ENCODE results near the gene SGTB.

DNA sequence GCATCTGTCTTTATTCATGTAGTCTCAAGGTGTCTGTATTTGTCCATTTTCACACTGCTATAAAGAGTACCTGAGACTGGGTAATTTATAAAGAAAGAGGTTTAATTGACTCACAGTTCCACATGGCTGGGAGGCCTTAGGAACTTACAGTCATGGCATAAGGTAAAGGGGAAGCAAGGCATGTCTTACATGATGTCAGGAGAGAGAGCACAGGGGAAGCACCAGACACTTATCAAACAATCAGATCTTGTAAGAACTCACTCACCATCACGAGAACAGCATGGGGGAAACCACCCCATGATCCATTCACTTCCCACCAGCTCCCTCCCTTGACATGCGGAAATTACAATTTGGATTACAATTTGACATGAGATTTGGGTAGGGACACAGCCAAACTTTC is 44.3 kb upstream of the SGTB start:
- TF ChIP-seq CTCF (IDR thresholded peaks at IDR 0.05 in 4 of 5, conservative IDR thresholded peaks at IDR 0.05 in 1 of 5) (no peak), POLR2A (IDR thresholded peaks at IDR 0.05) (no peak)
